ENCODE results near the gene MRPL34. TPM values are rescaled to one million over a fixed set of nuclear protein-coding genes. Genes with fewer than 3 reads are reported as not detected.

Gene MRPL34
- total and polyA plus RNA-seq, 9 of the 15 experiments (the other 6 are each of a cell fraction or from before 2014, with no cell fraction given) = 11.5 to 256 (median 72.5) TPM

DNA sequence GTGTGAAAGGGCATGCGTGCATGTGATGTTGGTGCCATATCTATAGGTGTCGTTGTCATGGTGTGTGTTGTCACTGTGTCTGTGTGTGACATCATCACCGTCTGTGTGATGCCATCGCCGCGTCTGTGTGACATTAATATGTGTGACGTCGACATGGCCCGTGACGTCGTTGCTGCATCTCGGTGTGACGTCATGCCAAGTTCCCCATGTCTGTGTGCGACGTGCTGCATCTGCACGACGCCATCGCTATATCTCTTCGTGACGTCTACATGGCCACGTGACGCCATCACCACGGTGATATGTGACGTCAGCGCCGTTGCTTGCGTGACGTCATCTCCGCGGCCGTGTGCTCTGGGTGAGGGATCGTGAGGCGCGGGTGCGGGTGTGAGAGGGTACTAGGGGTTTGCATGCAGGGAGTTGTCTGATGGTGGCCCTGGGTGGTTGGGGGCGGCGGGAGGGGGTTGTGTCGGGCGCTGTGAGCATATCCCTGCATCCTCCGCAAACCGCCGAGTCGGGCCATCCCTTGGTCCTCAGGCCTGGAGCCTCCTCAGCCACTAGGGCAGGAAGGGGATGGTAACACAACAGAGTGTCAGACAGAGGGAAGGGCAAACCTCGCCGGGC, 46.3 kb downstream of the MRPL34 start:
- in situ Hi-C loops (cut with MboI) (no loop called here), intact Hi-C loops (cut with micrococcal nuclease) (no loop called here)
- POLR2A ChIA-PET = no interaction called here
- H3K4me1 ChIP-seq (replicated peaks in 1 of 2; ENCODE audit: control insufficient read depth in 2 of 2, insufficient read depth in 2 of 2, low read length in 2 of 2) = peaks cover 0 to 11% of the 10 kb centered on the region in 2 experiments; a peak in 1 of 5 replicates
- no peak overlapping the region for H3K4me2 ChIP-seq (ENCODE audit: insufficient read depth, low read length)
- WGBS (ENCODE audit: insufficient coverage, low coverage, missing lambda C conversion rate) = 37% methylated on average over 32 of the region's 45 CpGs
- H4K20me1 ChIP-seq (replicated peaks; ENCODE audit: control insufficient read depth, insufficient read depth, low read length) = 0 out of 2 replicates have a peak, but pooled peaks cover 3% of the 10 kb centered on the region
- peaks cover 13 to 49% of the 10 kb centered on the region in 2 experiments; a peak in 4 of 5 replicates for H3K27me3 ChIP-seq (ENCODE audit: control insufficient read depth in 2 of 2, insufficient read depth in 2 of 2, low read length in 2 of 2)
- CTCF ChIA-PET (ENCODE audit: low intra/inter-chr PET ratio) = no interaction called here
- no peak overlapping the region for H3K4me3 ChIP-seq
- no peak overlapping the region for H2AFZ ChIP-seq (ENCODE audit: low read depth, low read length)
- FAIRE-seq (peak; percentile 15), DNase-seq (ENCODE audit: extremely low read depth in 1 of 4, low spot score in 3 of 4) (peak in 3 of 4 experiments; percentile 27 to 44 (median 39)), ATAC-seq (peak; percentile 45)
- no peaks in the 10 kb centered on the region for H3K9me1 ChIP-seq (ENCODE audit: control insufficient read depth, insufficient read depth, low read length)
- no peak overlapping the region for H3K9ac ChIP-seq (ENCODE audit: insufficient read depth in 1 of 2, low read depth in 2 of 2, low read length in 2 of 2)
- no TSS peak for BruUV-seq (replicated peaks)
- no peaks in the 10 kb centered on the region for H3K9me3 ChIP-seq (replicated peaks; ENCODE audit: control insufficient read depth, insufficient read depth, low read depth, low read length)
- H3K79me2 ChIP-seq (ENCODE audit: control insufficient read depth, insufficient read depth, low read length) = no peaks in the 10 kb centered on the region
- H3K36me3 ChIP-seq (ENCODE audit: control insufficient read depth, insufficient read depth, low read length) = no peaks in the 10 kb centered on the region
- H3K27ac ChIP-seq (ENCODE audit: extremely low read depth, low read depth, low read length) = no peak overlapping the region
- TF ChIP-seq CREB1 (IDR thresholded peaks at IDR 0.05) (peak; percentile 100), CREB1 (CRISPR knock-in tag; IDR thresholded peaks at IDR 0.05) (peak; percentile 100), GABPB1 (CRISPR knock-in tag; IDR thresholded peaks at IDR 0.05) (peak; percentile 85), ZNF431 (CRISPR knock-in tag; IDR thresholded peaks at IDR 0.05) (no peak), CREM (IDR thresholded peaks at IDR 0.05; ENCODE audit: low read depth) (peak; percentile 100), ATF7 (IDR thresholded peaks at IDR 0.05) (peak; percentile 97), KLF6 (CRISPR knock-in tag; IDR thresholded peaks at IDR 0.05; ENCODE audit: borderline replicate concordance) (no peak), MAZ (CRISPR knock-in tag; conservative IDR thresholded peaks at IDR 0.05 in 1 of 2, IDR thresholded peaks at IDR 0.05 in 1 of 2) (no peak), ZC3H8 (IDR thresholded peaks at IDR 0.05) (no peak), CBX3 (IDR thresholded peaks at IDR 0.05; ENCODE audit: borderline replicate concordance in 1 of 2, low read length in 2 of 2) (no peak; a peak in 1 of 3 replicates), NFATC3 (IDR thresholded peaks at IDR 0.05) (no peak), KAT7 (CRISPR knock-in tag; IDR thresholded peaks at IDR 0.05; ENCODE audit: borderline replicate concordance) (no peak), ZBTB12 (CRISPR knock-in tag; IDR thresholded peaks at IDR 0.05) (peak; percentile 97), BHLHE40 (IDR thresholded peaks at IDR 0.05; ENCODE audit: low read length) (0 out of 2 replicates have a peak, but pooled peaks have one; percentile 19), KHSRP (IDR thresholded peaks at IDR 0.05) (peak; percentile 99), COPS2 (conservative IDR thresholded peaks at IDR 0.05) (no peak), RAD51 (IDR thresholded peaks at IDR 0.05; ENCODE audit: borderline replicate concordance, low read depth) (peak; percentile 59), TRIM24 (IDR thresholded peaks at IDR 0.05) (peak in 1 of 2 experiments; percentile 54; a peak in 2 of 4 replicates)
- TF ChIP-seq, protein P1, sequence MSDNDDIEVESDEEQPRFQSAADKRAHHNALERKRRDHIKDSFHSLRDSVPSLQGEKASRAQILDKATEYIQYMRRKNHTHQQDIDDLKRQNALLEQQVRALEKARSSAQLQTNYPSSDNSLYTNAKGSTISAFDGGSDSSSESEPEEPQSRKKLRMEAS (CRISPR knock-in tag; IDR thresholded peaks at IDR 0.05) = peak; percentile 79
- TF ChIP-seq, protein P2, sequence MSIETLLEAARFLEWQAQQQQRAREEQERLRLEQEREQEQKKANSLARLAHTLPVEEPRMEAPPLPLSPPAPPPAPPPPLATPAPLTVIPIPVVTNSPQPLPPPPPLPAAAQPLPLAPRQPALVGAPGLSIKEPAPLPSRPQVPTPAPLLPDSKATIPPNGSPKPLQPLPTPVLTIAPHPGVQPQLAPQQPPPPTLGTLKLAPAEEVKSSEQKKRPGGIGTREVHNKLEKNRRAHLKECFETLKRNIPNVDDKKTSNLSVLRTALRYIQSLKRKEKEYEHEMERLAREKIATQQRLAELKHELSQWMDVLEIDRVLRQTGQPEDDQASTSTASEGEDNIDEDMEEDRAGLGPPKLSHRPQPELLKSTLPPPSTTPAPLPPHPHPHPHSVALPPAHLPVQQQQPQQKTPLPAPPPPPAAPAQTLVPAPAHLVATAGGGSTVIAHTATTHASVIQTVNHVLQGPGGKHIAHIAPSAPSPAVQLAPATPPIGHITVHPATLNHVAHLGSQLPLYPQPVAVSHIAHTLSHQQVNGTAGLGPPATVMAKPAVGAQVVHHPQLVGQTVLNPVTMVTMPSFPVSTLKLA (conservative IDR thresholded peaks at IDR 0.05) = no peak
- TF ChIP-seq, protein P3, sequence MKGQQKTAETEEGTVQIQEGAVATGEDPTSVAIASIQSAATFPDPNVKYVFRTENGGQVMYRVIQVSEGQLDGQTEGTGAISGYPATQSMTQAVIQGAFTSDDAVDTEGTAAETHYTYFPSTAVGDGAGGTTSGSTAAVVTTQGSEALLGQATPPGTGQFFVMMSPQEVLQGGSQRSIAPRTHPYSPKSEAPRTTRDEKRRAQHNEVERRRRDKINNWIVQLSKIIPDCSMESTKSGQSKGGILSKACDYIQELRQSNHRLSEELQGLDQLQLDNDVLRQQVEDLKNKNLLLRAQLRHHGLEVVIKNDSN (CRISPR knock-in tag; IDR thresholded peaks at IDR 0.05) = peak; percentile 92

All from K562 (cell line).